ENCODE results near the gene DENND1B.

DNA sequence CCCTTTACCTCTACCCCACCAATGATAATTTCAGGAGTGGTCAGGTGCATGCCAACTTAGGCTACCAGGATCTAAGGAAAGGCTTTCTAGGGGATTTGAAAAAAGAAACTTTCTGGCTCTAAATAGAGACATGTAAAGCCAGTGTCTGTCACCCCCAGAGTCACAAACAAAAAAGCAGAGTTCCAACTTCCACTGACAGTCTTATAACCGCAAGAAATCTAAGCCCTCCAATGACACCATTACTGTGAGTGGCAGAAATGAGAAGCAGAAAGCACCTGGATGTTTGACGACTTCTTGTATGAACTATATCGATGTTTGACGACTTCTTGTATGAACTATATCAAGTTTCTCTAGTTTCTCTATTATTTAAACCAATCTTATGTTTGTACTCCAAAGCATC lies 6.0 kb downstream of the DENND1B start:
- TF ChIP-seq, protein P1, sequence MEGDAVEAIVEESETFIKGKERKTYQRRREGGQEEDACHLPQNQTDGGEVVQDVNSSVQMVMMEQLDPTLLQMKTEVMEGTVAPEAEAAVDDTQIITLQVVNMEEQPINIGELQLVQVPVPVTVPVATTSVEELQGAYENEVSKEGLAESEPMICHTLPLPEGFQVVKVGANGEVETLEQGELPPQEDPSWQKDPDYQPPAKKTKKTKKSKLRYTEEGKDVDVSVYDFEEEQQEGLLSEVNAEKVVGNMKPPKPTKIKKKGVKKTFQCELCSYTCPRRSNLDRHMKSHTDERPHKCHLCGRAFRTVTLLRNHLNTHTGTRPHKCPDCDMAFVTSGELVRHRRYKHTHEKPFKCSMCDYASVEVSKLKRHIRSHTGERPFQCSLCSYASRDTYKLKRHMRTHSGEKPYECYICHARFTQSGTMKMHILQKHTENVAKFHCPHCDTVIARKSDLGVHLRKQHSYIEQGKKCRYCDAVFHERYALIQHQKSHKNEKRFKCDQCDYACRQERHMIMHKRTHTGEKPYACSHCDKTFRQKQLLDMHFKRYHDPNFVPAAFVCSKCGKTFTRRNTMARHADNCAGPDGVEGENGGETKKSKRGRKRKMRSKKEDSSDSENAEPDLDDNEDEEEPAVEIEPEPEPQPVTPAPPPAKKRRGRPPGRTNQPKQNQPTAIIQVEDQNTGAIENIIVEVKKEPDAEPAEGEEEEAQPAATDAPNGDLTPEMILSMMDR (conservative IDR thresholded peaks at IDR 0.05), result no peak
- TF ChIP-seq EZH2 (IDR thresholded peaks at IDR 0.05; ENCODE audit: low read depth), result no peak
